MCF 10A (cell line): Measurements from ENCODE around the gene TUB. TPM values are rescaled to one million over a fixed set of nuclear protein-coding genes. Genes with fewer than 3 reads are reported as not detected.

Source experiments
- BruUV-seq: library from RNA; stranded (reverse); fragments of 400-500 nt; replicated peaks from 2 replicates; lab custom pipeline; 2021; lab: Mats Ljungman, UMichigan
- CTCF ChIA-PET: fragments of 300-600 bp; sonication (Branson Sonifier 250); formaldehyde crosslinking; extraction: SDS; loops from one replicate; lab custom pipeline; 2021; ENCODE audit warnings: antibody characterized with exemption, inconsistent platforms; lab: Yijun Ruan, JAX
- POLR2A ChIA-PET: fragments of 300-600, 350-650 bp; sonication (Branson Sonifier 250); formaldehyde crosslinking; extraction: SDS; loops from one replicate; lab custom pipeline; 2020; ENCODE audit warnings: antibody characterized with exemption, inconsistent platforms; lab: Yijun Ruan, JAX
- DNase-seq: peaks from one replicate; pipeline ENCODE4 v3.0.0-alpha.2; 2018; ENCODE audit not compliant: unreplicated experiment
- H3K27ac Mint-ChIP-seq: one replicate; pipeline ENCODE4 v1.8.0; 2022; ENCODE audit warnings: mild to moderate bottlenecking, low read depth, mixed read lengths; ENCODE audit not compliant: unreplicated experiment
- H3K27me3 Mint-ChIP-seq: one replicate; pipeline ENCODE4 v1.8.0; 2022; ENCODE audit warnings: mixed read lengths; ENCODE audit not compliant: insufficient read depth, unreplicated experiment
- H3K36me3 Mint-ChIP-seq: one replicate; pipeline ENCODE4 v1.8.0; 2022; ENCODE audit warnings: mild to moderate bottlenecking, moderate library complexity, mixed read lengths; ENCODE audit not compliant: insufficient read depth, unreplicated experiment
- H3K4me1 Mint-ChIP-seq: one replicate; pipeline ENCODE4 v1.8.0; 2022; ENCODE audit warnings: mixed read lengths; ENCODE audit not compliant: insufficient read depth, unreplicated experiment
- H3K4me3 Mint-ChIP-seq: one replicate; pipeline ENCODE4 v1.8.0; 2022; ENCODE audit warnings: mild to moderate bottlenecking, moderate library complexity, mixed read lengths; ENCODE audit not compliant: unreplicated experiment
- H3K9me3 Mint-ChIP-seq: one replicate; pipeline ENCODE4 v1.8.0; 2022; ENCODE audit warnings: mixed read lengths; ENCODE audit not compliant: unreplicated experiment
- intact Hi-C: fragments of 100-400 bp; cut with micrococcal nuclease; formaldehyde crosslinking; loops from 2 replicates; pipeline ENCODE4 v1.14.1; 2022
- total RNA-seq: library from RNA; stranded (reverse); gene quantifications from 2 replicates; pipeline ENCODE4 v1.2.3, GENCODE V29; 2022
- TF ChIP-seq, protein P1 (sequence below): fragments of 200-600 bp; IDR thresholded peaks from one replicate; pipeline ENCODE4 v1.8.0; 2022; ENCODE audit warnings: antibody characterized with exemption, mild to moderate bottlenecking; ENCODE audit not compliant: unreplicated experiment

The TUB gene
- total RNA-seq, 1 experiment from 2014 or later: 1.4 TPM

GRCh38 chr11:8034604-8035190 lies 46.3 kb upstream of the TUB start:
- POLR2A ChIA-PET: interaction anchor here (0.6 to 2.4 kb wide), 3 partner anchors 58 to 71 kb away, joined by 3 to 9 read pairs (median 5); no protein-coding TSS in a partner anchor
- Mint-ChIP-seq H3K27me3 (peaks cover 46% of the 10 kb centered on the region), H3K4me1 (peaks cover 5% of the 10 kb centered on the region), H3K4me3 (no peak overlapping the region), H3K27ac (no peak overlapping the region), H3K36me3 (peaks cover 6% of the 10 kb centered on the region), H3K9me3 (no peaks in the 10 kb centered on the region)
- BruUV-seq: no TSS peak
- CTCF ChIA-PET: interaction anchor here (0.6 to 19.9 kb wide), 17 partner anchors 10 to 533 kb away, joined by 4 to 786 read pairs (median 14); partner anchors contain the start of gene EIF3F
- no peak for DNase-seq
- intact Hi-C loops: no loop called here
- TF ChIP-seq, protein P1, sequence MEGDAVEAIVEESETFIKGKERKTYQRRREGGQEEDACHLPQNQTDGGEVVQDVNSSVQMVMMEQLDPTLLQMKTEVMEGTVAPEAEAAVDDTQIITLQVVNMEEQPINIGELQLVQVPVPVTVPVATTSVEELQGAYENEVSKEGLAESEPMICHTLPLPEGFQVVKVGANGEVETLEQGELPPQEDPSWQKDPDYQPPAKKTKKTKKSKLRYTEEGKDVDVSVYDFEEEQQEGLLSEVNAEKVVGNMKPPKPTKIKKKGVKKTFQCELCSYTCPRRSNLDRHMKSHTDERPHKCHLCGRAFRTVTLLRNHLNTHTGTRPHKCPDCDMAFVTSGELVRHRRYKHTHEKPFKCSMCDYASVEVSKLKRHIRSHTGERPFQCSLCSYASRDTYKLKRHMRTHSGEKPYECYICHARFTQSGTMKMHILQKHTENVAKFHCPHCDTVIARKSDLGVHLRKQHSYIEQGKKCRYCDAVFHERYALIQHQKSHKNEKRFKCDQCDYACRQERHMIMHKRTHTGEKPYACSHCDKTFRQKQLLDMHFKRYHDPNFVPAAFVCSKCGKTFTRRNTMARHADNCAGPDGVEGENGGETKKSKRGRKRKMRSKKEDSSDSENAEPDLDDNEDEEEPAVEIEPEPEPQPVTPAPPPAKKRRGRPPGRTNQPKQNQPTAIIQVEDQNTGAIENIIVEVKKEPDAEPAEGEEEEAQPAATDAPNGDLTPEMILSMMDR: no peak

- peaks cover 40% of the 10 kb centered on the region for H3K27me3 Mint-ChIP-seq
- H3K27ac Mint-ChIP-seq: no peak overlapping the region
- DNase-seq: no peak
- H3K9me3 Mint-ChIP-seq: no peaks in the 10 kb centered on the region
- ChIA-PET POLR2A (interaction anchor here (1.7 kb wide), 1 partner anchor 64 kb away, joined by 5 read pairs; no protein-coding TSS in a partner anchor), CTCF (interaction anchor here (0.6 to 19.9 kb wide), 11 partner anchors 13 to 142 kb away, joined by 4 to 786 read pairs (median 25); no protein-coding TSS in a partner anchor)
- H3K4me1 Mint-ChIP-seq: peaks cover 5% of the 10 kb centered on the region
- H3K36me3 Mint-ChIP-seq: peaks cover 6% of the 10 kb centered on the region
- TF ChIP-seq, protein P1: no peak
- no peak overlapping the region for H3K4me3 Mint-ChIP-seq
- intact Hi-C loops: no loop called here
- no TSS peak for BruUV-seq
Measured at GRCh38 chr11:8035200-8035855, 45.7 kb upstream of the TUB start.

GRCh38 chr11:8036002-8036802 lies 44.8 kb upstream of the TUB start:
- Mint-ChIP-seq H3K9me3 (no peaks in the 10 kb centered on the region), H3K27me3 (peaks cover 33% of the 10 kb centered on the region), H3K4me3 (no peak overlapping the region), H3K36me3 (peaks cover 6% of the 10 kb centered on the region), H3K27ac (no peak overlapping the region), H3K4me1 (peaks cover 5% of the 10 kb centered on the region)
- intact Hi-C loops: no loop called here
- CTCF ChIA-PET: interaction anchor here (0.6 to 19.9 kb wide), 7 partner anchors 15 to 503 kb away, joined by 3 to 786 read pairs (median 5); no protein-coding TSS in a partner anchor
- BruUV-seq: no TSS peak
- no peak for DNase-seq
- TF ChIP-seq, protein P1: no peak
- POLR2A ChIA-PET: no interaction called here

GRCh38 chr11:8036986-8037385 lies 44.0 kb upstream of the TUB start:
- no TSS peak for BruUV-seq
- Mint-ChIP-seq H3K27ac (no peak overlapping the region), H3K9me3 (no peaks in the 10 kb centered on the region), H3K4me3 (no peak overlapping the region), H3K27me3 (peaks cover 39% of the 10 kb centered on the region), H3K4me1 (peaks cover 5% of the 10 kb centered on the region), H3K36me3 (peaks cover 6% of the 10 kb centered on the region)
- intact Hi-C loops: no loop called here
- TF ChIP-seq, protein P1: no peak
- ChIA-PET POLR2A (no interaction called here), CTCF (interaction anchor here (0.6 to 19.9 kb wide), 8 partner anchors 14 to 502 kb away, joined by 3 to 786 read pairs (median 4); no protein-coding TSS in a partner anchor)
- no peak for DNase-seq
